Erythroblast (primary cell): ENCODE data around the gene FAM20A.

ENCODE experiments used
- GATA1 ChIP-seq: IDR thresholded peaks from 2 replicates; pipeline ENCODE4 v1.6.1; 2011; ENCODE audit warnings: low read depth, mild to moderate bottlenecking, control low read depth, low read length, moderate library complexity
- POLR2A ChIP-seq: IDR thresholded peaks from 2 replicates; pipeline ENCODE4 v1.6.1; 2011; ENCODE audit warnings: mild to moderate bottlenecking, low read length

GRCh38 chr17:68565661-68566441, 35.3 kb downstream of the FAM20A start:
- TF ChIP-seq POLR2A (no peak), GATA1 (no peak)
